Sciatic nerve (tissue), 2 donors: Measurements from ENCODE around the gene NPAS2. TPM values are rescaled to one million over a fixed set of nuclear protein-coding genes. Genes with fewer than 3 reads are reported as not detected.

Source experiments
- ATAC-seq: fragments of 200-7000 bp; cut with Tn5 transposase; one replicate; pipeline ENCODE4 v1.9.1; 2020; ENCODE audit warnings: mild to moderate bottlenecking, moderate library complexity
- DNase-seq: peaks from one replicate; pipeline ENCODE4 v3.0.0-alpha.2; 2020; ENCODE audit warnings: low spot score
- intact Hi-C: fragments of 100-400 bp; cut with DNase I; formaldehyde crosslinking; loops from one replicate; pipeline ENCODE4 v1.14.2; 2022
- total RNA-seq: library from RNA; stranded (reverse); fragmentation: NEBNext Ultra II Directional; extraction: Animal tissue kit (Norgen Biotek cat#: 25700); gene quantifications from one replicate; pipeline ENCODE4 v1.2.1, GENCODE V29; 2021
- donor health status: DM: no; HTN: no; CAD: no.
- donor health status: DM: no; HTN: no; CAD: no.

Gene NPAS2
- total RNA-seq, 1 donor from 2014 or later: 17.5 TPM

DNA sequence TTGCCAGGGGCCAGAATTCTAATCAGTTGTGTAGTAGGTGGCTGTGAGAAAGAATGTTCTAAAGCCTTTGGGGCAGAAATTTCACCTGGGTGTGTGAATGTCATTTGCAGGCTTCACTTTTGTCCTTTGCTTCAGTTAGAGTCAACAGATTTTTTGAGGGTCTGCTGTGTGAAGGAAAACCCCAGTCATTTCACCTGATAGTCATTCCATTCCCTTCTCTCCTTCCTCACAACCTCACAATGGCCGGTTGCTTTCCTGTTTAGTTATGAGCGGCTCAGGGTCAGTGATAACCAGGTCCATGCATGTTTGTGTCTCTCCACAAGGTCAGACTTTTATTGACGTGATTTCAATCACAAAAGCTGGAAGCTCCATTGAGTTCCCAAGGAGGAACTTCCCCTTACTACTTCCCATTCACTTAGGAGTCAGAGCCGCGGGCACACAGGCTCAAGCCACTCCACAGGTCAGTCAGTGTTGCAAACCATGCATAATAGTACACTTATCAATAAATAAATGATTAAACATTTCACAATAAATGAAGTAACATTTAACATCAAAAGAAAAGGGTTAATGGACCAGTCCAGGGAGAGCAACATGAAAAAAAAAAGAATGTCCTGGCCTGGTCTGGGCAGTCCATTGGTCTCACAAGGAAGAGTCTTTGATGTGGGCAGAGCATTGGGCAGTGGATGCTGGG is 74.3 kb downstream of the NPAS2 start:
- intact Hi-C loops: no loop called here

DNA sequence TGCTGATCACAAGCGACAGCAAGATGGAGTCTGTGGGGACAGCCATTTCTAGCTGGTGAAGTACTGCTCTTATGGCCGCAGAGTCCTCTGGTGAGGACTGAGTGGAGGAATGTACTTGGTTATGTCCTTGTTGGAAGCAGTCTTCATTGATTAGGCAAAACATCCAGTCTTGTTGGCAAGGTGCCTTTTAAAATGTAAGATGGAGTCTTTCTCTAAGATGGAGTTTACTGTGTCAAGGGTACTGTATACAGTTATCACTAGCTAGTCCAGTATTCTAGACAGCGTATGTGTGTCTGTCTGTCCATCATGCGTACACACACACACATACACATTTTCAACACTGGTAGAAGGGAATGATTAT is 74.8 kb downstream of the NPAS2 start:
- no peak for ATAC-seq

More for the DNA sequence above, 74.3 kb downstream of the NPAS2 start:
- no peak for DNase-seq
- ATAC-seq: no peak

DNA sequence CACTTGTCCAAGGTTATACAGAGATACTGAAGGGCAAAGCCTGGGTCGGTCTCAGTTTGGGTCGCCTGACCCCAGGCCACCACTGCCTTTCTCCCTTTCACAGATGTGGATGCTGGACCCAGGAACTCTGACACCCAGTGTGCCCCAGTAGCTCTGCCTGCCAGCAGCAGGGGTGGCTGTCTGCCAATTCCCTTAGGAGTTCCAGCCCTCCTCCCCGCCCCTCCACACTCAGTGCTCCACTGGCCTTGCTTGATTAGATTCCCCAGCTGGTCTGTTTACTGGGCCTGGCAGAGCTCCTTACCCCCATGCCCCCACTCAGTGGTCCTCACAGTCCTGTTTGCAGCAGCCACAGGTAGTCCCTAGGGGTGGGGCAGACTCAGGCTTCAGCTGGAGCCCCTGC is 75.5 kb downstream of the NPAS2 start:
- ATAC-seq (no peak), DNase-seq (no peak)
- intact Hi-C loops: no loop called here

More for the DNA sequence above, 74.8 kb downstream of the NPAS2 start:
- no peak for DNase-seq
- intact Hi-C loops: no loop called here

DNA sequence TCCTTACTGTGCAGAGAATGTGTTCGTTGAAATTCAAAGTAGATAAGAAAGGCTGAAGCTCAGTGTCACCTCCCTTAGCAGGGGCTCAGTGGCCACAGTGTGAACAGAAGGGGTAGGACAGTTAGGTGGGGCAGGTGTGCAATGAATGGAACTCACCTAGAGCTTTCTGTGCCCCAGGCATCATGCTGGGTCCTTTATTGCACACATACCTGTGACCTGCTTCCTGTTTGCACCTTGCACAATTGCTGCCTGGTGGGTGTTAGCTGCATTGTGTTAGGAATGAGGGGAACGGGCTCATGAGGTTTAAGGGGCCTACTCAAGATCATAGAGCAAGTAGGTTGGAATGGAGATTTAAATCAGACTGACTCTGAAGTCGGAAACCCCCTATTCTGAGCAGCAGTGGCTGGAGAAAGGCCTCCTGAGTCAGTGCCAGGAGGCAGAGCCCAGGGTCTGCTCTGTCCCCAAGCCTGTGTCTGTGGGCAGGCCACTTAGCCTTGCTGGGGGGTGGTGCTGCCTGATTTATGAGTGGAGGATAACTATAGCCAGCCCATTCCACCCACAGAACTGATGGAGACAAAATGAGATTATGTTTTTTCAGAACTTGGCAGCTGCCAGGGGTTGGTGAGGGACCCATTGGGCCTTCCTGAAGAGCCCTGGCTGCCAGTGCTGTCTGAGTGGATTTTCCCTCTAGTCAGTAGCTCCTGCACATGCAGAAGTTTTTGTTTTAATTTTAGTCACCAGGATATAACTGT is 76.2 kb downstream of the NPAS2 start:
- no peak for DNase-seq
- no peak for ATAC-seq
- intact Hi-C loops: no loop called here

DNA sequence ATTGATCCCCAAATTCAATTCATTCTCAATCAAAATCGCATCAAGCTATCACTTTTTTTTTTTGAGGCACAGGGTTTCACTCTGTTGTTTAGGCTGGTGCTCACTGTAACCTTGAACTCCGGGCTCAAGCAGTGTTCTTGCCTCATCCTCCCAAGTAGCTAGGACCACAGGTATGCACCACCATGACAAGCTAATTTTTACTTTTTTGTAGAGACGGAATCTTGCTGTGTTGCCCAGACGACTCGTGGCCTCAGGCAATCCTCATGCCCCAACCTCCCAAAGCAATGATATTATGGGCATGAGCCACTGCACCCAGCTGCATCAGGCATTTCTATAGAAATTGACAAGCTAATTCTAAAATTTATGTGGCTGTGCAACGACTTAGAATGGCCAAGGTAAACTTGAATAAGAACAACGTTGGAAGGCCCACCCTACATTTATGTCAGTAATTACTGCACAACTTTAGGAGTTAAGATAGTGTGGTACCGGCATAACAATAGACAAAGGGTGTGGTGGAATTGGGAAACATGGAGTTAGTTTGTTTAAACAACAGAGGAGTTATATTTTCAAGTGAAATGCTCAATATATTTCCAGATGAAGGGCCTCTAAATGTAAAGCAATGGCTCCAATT is 78.2 kb downstream of the NPAS2 start:
- ATAC-seq (no peak), DNase-seq (no peak)
- intact Hi-C loops: no loop called here

- intact Hi-C loops: loop anchor here (5.0 kb wide), 1 partner anchor 1287 kb away; the partner anchor contains the start of gene IL1RL2
- DNase-seq: no peak
- ATAC-seq: no peak
These were observed 80.3 kb downstream of the NPAS2 start for GRCh38 chr2:100900156-100900795.

GRCh38 chr2:100902817-100903405 is 83.0 kb downstream of the NPAS2 start:
- intact Hi-C loops: loop anchor here (5.0 kb wide), 1 partner anchor 1284 kb away; the partner anchor contains the start of gene IL1RL2
- peak; percentile 90 for ATAC-seq

DNA sequence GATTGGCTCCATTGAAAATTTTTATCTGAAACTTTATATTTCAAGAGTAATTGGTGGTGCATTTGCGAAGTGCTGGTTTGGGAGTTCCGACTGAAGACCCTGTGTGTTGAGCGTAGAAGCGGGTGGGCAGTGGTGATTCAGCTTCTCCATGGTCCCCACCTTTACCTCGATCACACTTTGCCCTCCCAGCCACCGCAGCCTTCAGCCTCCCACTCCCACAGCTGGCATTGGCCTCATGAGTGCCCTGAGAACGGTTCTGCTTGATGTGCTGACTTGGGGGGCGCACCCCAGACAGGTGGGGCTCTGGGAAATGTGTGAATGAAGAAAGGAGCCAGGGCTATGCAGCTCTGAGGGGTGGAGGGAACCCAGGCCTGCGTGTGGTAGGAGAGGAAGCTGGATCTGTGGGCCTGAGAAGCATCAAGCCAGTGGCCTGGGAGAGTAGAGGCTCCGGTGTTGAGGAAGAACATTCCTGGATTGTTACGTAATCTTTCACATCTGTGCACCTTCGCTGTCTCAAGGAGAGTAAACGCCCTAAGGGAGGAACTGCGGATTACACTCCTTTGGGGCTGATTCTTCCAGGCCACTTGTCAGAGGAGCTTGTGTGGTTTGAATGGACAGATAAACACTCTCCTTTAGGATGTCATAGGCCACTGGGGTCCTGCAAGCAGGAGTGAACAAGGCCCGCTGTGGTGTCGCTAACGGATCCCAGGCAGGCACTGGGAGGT is 83.8 kb downstream of the NPAS2 start:
- ATAC-seq (peak; percentile 5), DNase-seq (no peak)
- intact Hi-C loops: loop anchor here (5.0 kb wide), 1 partner anchor 1284 kb away; the partner anchor contains the start of gene IL1RL2

More at GRCh38 chr2:100902817-100903405, 83.0 kb downstream of the NPAS2 start:
- no peak for DNase-seq

DNA sequence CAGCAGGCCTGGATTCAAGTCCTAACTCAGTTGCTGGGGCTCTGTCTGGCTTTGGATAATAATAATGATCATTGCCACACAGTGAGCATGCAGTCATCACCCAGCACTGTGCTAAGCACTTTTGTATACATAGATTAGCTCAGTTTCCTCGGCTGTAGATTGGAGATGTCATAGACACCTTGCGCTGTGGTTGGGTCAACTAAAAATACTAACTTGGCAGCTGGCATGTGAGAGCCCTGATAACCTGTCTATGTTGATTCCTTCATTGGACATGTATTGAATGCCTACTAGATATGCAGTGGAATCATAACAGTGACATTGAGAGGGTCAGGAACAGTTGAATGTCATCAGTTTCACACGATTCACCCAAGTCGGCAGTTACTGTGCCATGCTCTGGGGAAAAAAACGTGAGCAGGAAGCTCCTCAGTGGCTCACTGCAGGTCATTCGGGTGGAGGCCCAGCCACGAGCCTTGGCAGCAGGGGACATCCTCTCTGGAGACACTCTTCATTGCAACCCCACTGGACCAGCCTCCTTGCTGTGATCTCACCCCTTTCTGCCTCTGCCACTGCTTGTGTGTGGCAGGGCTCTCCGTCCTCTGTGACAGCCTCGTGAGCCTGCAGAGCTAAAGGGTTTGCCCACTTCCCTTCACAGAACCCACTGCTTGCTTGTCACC is 85.3 kb downstream of the NPAS2 start:
- no peak for ATAC-seq
- intact Hi-C loops: no loop called here
- no peak for DNase-seq

GRCh38 chr2:100906131-100906530 is 86.2 kb downstream of the NPAS2 start:
- no peak for DNase-seq
- intact Hi-C loops: no loop called here
- peak; percentile 25 for ATAC-seq

DNA sequence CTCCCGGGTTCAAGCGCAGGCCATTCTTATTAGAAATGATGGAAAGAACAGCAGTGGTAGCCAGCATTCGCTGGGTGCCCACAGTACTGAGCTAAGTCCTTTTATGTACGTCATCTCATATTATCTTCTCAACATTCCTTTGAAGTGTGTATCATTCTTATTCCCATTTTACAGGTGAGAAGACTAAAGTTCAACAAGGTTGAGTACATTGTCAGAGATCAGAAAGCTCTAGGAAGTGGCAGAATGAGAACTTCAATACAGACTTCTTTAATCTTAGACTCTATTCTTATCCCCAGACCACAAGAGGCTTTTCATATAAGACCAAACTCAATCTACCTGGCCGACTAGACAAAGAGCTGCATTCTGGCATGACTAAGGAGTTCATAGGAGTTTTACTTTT is 86.7 kb downstream of the NPAS2 start:
- ATAC-seq: no peak
- intact Hi-C loops: no loop called here

GRCh38 chr2:100907832-100908231 is 87.9 kb downstream of the NPAS2 start:
- DNase-seq: no peak
- ATAC-seq: peak; percentile 55
- intact Hi-C loops: no loop called here

More for the DNA sequence above, 86.7 kb downstream of the NPAS2 start:
- DNase-seq: no peak

- DNase-seq (no peak), ATAC-seq (no peak)
- intact Hi-C loops: no loop called here
These were observed 89.7 kb downstream of the NPAS2 start for GRCh38 chr2:100909534-100910081.

DNA sequence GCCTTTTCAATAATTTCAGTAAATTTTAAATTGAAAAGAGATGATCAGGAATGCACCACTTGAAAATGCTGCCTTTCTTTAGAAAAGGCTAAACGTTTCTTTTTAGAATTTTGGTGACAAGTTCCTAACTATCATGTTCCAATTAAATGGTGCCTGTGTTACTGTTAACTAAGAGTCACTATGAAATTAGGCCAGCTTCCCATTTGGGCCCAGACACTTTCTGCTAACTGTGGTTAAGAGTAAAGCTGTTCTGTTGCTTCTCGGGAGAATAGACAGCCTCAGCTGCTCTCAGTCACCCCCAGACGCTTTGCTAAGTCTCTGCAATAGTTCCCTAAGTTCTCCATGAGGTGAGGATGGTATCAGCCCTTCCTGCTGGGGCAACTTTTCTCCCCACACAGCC is 90.2 kb downstream of the NPAS2 start:
- ATAC-seq (no peak), DNase-seq (no peak)
- intact Hi-C loops: no loop called here

DNA sequence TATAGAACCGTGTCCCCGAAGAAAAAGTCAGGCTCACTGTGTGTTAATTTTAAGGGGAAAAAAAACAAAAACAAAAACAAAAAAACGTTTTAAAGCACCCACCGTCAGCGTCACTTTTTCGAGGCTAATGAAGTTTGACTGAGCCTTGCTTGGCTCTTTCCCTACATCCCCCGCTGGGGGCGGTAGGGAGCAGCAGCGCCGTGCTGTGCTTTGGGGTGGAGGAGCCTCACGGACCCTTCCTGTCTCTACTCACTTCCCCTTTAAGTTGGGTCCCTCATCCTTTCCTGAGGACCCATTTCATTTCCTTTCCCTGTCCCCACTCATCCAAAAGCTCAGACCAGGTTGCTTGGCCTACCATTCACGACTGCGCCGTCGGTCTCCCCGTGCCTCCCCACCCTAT is 99.4 kb downstream of the NPAS2 start:
- no peak for ATAC-seq
- DNase-seq: no peak
- intact Hi-C loops: no loop called here

DNA sequence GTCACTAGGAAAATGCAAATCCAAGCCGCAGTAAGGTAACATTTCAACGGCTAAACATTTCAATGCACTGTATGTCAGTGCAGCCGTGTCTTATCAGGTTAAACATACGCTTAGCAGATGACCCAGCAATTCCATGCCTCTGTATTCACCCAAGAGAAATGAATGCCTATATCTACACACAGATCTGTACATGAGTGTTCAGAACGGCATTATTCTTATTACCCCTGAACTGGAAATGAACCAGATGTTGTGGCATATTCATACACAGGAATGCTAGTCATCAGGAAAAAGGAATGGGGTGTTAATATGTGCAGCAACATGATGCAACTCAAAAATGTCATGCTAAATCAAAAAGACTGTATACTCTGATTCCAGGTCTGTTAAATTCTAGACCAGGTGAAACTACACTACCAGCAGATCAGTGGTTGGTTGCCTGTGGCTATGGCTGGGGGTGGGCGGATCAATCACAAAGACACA is 101.8 kb downstream of the NPAS2 start:
- DNase-seq (no peak), ATAC-seq (no peak)
- intact Hi-C loops: no loop called here

- no peak for DNase-seq
- no peak for ATAC-seq
- intact Hi-C loops: no loop called here
These were observed 103.6 kb downstream of the NPAS2 start for GRCh38 chr2:100923461-100924060.
